ENCODE data around the gene RASGEF1C.
A peak's percentile ranks its signal among the peaks of the same experiment; 100 is the strongest.
"Not testable (repeated sequence)": the region's sequence is repeated elsewhere in the genome, so short reads cannot be mapped to it uniquely, and the experiment has no call there.

RASGEF1C gene

GRCh38 chr5:180128671-180129261 lies 80.2 kb downstream of the RASGEF1C start:
- no peaks in the 10 kb centered on the region for H3K9me3 ChIP-seq (ENCODE audit: insufficient read depth, low read length)
- no peak overlapping the region for H2AFZ ChIP-seq (ENCODE audit: low read depth, low read length)
- H3K79me2 ChIP-seq (ENCODE audit: low read length): no peaks in the 10 kb centered on the region
- no peaks in the 10 kb centered on the region for H3K36me3 ChIP-seq (replicated peaks; ENCODE audit: low read depth, low read length)
- no peak overlapping the region for H3K27ac ChIP-seq (ENCODE audit: low read length)
- no peak overlapping the region for H3K4me3 ChIP-seq (ENCODE audit: low read length)
- TF ChIP-seq CTCF (IDR thresholded peaks at IDR 0.05; ENCODE audit: low read depth, low read length) (no peak), EZH2phosphoT487 (IDR thresholded peaks at IDR 0.05; ENCODE audit: low read depth) (no peak)
- H3K4me1 ChIP-seq (ENCODE audit: low read length): peaks cover 5% of the 10 kb centered on the region
- no peak overlapping the region for H3K9ac ChIP-seq (ENCODE audit: low read length)
- H4K20me1 ChIP-seq (ENCODE audit: insufficient read depth, low read length): no peaks in the 10 kb centered on the region
- no peaks in the 10 kb centered on the region for H3K27me3 ChIP-seq (ENCODE audit: low read depth, low read length)
- H3K4me2 ChIP-seq (ENCODE audit: low read length): no peak overlapping the region

GRCh38 chr5:180127682-180128670 lies 81.0 kb downstream of the RASGEF1C start:
- Histone ChIP-seq H3K4me3 (ENCODE audit: low read length) (no peak overlapping the region), H3K4me1 (ENCODE audit: low read length) (peaks cover 5% of the 10 kb centered on the region), H2AFZ (ENCODE audit: low read depth, low read length) (no peak overlapping the region), H3K4me2 (ENCODE audit: low read length) (no peak overlapping the region), H4K20me1 (ENCODE audit: insufficient read depth, low read length) (no peaks in the 10 kb centered on the region), H3K27me3 (ENCODE audit: low read depth, low read length) (no peaks in the 10 kb centered on the region), H3K9me3 (ENCODE audit: insufficient read depth, low read length) (no peaks in the 10 kb centered on the region), H3K9ac (ENCODE audit: low read length) (no peak overlapping the region), H3K27ac (ENCODE audit: low read length) (no peak overlapping the region), H3K79me2 (ENCODE audit: low read length) (no peaks in the 10 kb centered on the region), H3K36me3 (replicated peaks; ENCODE audit: low read depth, low read length) (no peaks in the 10 kb centered on the region)
- TF ChIP-seq EZH2phosphoT487 (IDR thresholded peaks at IDR 0.05; ENCODE audit: low read depth) (no peak), CTCF (IDR thresholded peaks at IDR 0.05; ENCODE audit: low read depth, low read length) (no peak)

GRCh38 chr5:180126716-180127681 lies 82.0 kb downstream of the RASGEF1C start:
- TF ChIP-seq EZH2phosphoT487 (IDR thresholded peaks at IDR 0.05; ENCODE audit: low read depth) (no peak), CTCF (IDR thresholded peaks at IDR 0.05; ENCODE audit: low read depth, low read length) (peak; percentile 77)
- H3K27ac ChIP-seq (ENCODE audit: low read length): no peak overlapping the region
- H3K4me2 ChIP-seq (ENCODE audit: low read length): peak overlapping the region; percentile 65
- no peaks in the 10 kb centered on the region for H3K36me3 ChIP-seq (replicated peaks; ENCODE audit: low read depth, low read length)
- H3K4me3 ChIP-seq (ENCODE audit: low read length): peak overlapping the region; percentile 45
- no peaks in the 10 kb centered on the region for H3K79me2 ChIP-seq (ENCODE audit: low read length)
- peak overlapping the region; percentile 72; the same call in 1 of the 2 replicates for H2AFZ ChIP-seq (ENCODE audit: low read depth, low read length)
- H4K20me1 ChIP-seq (ENCODE audit: insufficient read depth, low read length): no peaks in the 10 kb centered on the region
- no peaks in the 10 kb centered on the region for H3K27me3 ChIP-seq (ENCODE audit: low read depth, low read length)
- peaks cover 5% of the 10 kb centered on the region for H3K4me1 ChIP-seq (ENCODE audit: low read length)
- H3K9ac ChIP-seq (ENCODE audit: low read length): no peak overlapping the region
- no peaks in the 10 kb centered on the region for H3K9me3 ChIP-seq (ENCODE audit: insufficient read depth, low read length)

GRCh38 chr5:180126156-180126555 lies 82.9 kb downstream of the RASGEF1C start:
- not testable (repeated sequence) for H3K4me2 ChIP-seq (ENCODE audit: low read length); H4K20me1 ChIP-seq (ENCODE audit: insufficient read depth, low read length); H3K27ac ChIP-seq (ENCODE audit: low read length)

DNA sequence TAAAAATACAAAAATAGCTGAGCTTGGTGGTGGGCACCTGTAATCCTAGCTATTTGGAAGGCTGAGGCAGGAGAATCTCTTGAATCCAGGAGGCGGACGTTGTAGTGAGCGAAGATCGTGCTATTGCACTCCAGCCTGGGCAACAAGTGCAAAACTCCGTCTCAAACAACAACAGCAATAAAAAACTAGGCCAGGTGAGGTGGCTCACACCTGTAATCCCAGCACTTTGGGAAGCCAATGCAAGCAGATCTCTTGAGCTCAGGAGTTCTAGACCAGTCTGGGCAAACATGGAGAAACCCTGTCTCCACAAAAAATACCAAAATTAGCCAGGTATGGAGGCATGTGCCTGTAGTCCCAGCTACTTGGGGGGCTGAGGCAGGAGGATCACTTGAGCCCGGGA lies 84.3 kb downstream of the RASGEF1C start:
- H3K4me1 ChIP-seq (ENCODE audit: low read length); H4K20me1 ChIP-seq (ENCODE audit: insufficient read depth, low read length); H3K27ac ChIP-seq (ENCODE audit: low read length); H2AFZ ChIP-seq (ENCODE audit: low read depth, low read length); H3K4me2 ChIP-seq (ENCODE audit: low read length); H3K4me3 ChIP-seq (ENCODE audit: low read length); H3K36me3 ChIP-seq (replicated peaks; ENCODE audit: low read depth, low read length); H3K27me3 ChIP-seq (ENCODE audit: low read depth, low read length); H3K79me2 ChIP-seq (ENCODE audit: low read length); H3K9ac ChIP-seq (ENCODE audit: low read length); H3K9me3 ChIP-seq (ENCODE audit: insufficient read depth, low read length): not testable (repeated sequence)

More at GRCh38 chr5:180126156-180126555, 82.9 kb downstream of the RASGEF1C start:
- not testable (repeated sequence) for H3K4me3 ChIP-seq (ENCODE audit: low read length); H3K9ac ChIP-seq (ENCODE audit: low read length); H2AFZ ChIP-seq (ENCODE audit: low read depth, low read length); H3K4me1 ChIP-seq (ENCODE audit: low read length); H3K79me2 ChIP-seq (ENCODE audit: low read length); H3K9me3 ChIP-seq (ENCODE audit: insufficient read depth, low read length); H3K36me3 ChIP-seq (replicated peaks; ENCODE audit: low read depth, low read length); H3K27me3 ChIP-seq (ENCODE audit: low read depth, low read length)
